ENCODE measurements around the gene INSYN1.

- no peak for TF ChIP-seq POLR2AphosphoS5 (IDR thresholded peaks at IDR 0.05)
- TF ChIP-seq CTCF (IDR thresholded peaks at IDR 0.05; ENCODE audit: poor library complexity, severe bottlenecking), result no peak
Measured at GRCh38 chr15:73758461-73758860, 5.3 kb upstream of the INSYN1 start.

Measured in neural cell (in vitro differentiated cells).